Right forelimb (tissue), 1 donor: Measurements from ENCODE around the gene NEDD9.

ENCODE experiments used
- DNase-seq: peaks from one replicate; pipeline ENCODE4 v3.0.0-alpha.2; 2018

NEDD9 gene

DNA sequence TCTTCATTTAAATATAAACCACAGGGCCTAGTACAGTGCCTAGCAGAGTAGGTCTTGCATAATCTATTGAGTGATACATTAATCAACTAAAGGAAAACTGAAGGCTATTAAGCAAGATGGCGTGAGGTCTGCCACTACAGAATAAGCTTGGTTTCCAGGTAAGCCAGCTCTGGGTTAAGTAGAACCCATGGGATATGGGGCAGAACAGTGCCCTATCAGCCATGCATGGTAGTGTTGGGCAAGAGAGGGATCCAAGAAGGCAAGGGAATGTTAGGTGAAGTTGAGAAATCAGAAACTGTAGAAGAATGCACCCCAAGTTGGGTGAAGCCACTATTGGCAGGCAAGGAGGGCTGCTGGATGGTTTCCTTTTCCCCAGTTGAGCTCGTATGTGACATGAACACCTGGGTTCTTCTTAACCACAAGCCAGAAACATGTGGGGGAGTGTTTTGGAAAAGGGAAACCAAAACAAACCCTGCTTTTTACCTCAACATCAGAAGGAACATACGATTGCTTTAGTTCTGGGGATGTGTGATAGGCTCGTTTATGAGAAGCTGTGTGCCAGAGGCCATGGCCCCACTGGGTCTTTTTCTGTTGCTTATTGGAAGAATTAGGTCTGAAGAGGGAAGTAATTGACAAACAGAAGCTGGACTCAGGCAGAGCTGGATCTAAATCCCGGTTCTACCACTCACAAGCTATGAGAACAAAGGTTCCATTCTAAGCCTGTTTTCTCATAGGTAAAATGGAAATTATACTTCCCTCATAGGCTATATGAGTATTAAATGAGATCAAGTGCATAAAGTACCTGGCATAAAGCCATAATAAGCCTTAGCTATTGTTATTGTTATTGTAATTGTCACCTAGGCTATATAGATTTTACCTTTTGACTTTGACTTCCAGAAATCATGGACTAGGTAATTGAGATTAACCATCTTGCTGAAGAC lies 33.5 kb downstream of the NEDD9 start:
- no peak for DNase-seq

DNA sequence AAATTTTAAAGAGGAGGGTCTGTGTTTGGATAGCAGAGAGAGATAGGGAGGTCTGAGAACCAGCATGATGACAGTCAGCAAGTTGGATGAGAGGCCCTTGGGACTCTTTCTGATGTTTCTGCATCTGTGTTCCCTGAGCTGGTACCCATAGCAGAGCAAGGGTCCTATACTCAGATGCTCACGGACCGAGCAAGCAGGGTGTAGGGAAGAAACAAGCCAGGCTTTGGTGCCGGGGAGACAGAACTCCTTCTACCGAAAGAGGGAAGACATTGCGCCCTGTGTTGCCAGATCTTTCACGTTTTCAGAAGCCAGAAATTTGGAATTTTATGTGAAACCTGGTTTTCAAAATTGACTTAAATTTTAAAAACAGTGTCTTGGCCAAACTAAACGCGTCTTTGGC lies 34.6 kb downstream of the NEDD9 start:
- no peak for DNase-seq

- no peak for DNase-seq
Observed at GRCh38 chr6:11197175-11197536, 35.3 kb downstream of the NEDD9 start.

DNA sequence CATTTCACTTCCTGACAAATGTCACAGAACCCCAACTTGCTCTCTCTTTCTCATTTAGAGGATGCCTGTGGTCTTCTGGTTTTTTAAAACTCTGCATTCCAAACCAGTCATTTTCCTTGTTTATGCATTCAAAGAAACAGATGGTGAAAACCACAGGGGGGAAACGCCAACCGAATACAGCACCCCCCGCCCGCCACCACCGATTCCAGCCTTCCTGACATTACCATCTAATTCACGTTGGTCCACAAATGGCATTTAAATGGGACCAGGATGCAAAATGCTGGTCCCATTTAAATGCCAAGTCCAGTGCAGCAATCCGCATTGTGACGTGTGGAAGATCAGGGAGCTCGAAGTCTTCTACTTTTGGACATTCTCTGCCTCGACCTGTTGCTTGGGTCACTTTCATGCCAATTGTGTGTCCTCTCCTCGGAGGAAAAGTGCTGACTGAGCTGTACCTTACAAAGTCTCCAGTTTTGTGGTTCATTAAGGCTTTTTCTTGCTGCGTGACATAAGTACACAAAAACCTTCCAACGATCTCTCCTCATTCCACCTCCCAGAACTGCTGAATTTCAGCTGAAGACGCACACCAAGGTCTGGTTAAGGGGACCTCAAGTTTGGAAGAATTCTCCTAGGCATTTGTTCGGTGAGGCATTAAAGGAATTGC lies 35.8 kb downstream of the NEDD9 start:
- DNase-seq, result no peak

DNA sequence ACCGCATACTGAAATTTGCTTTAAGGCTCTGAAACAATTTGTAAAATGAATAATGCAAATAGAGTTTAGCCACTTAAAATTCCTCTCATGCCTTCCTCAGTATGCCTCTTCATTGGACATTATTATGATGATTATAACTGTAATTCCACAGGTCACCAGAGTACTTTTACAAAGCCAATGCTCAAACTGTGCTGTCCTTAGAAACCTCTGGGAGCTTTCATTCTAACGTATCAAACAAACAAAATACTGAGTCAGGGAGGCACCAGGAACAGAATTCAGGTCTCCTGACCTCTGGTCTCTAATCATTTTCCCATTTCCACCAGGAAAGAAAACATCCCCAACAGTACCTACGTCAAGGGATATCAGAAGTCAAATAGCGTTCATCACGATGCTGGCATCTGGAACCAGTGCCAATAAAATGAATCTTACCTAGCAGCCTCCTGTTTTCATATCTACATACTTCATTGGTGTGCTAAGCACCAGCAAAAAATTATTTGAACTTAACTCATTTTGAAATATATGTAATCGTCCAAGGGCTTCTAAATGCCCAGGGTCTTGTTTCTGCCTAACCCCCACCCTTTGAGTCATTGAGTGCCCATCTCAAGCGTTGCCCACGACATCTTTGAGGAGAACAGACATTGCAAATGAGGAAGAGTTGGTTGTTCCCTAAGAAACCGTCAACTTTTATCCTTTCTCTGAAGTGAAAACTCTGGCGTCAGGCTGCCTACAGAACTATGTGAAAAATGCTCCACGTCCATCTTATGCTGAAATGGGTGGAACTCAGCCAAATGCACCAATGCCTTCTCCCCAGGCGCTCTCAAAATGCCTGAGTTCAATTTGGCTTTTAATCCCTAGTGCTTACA lies 37.9 kb downstream of the NEDD9 start:
- DNase-seq, result no peak

- no peak for DNase-seq
Observed at GRCh38 chr6:11193434-11193833, 39.0 kb downstream of the NEDD9 start.

DNA sequence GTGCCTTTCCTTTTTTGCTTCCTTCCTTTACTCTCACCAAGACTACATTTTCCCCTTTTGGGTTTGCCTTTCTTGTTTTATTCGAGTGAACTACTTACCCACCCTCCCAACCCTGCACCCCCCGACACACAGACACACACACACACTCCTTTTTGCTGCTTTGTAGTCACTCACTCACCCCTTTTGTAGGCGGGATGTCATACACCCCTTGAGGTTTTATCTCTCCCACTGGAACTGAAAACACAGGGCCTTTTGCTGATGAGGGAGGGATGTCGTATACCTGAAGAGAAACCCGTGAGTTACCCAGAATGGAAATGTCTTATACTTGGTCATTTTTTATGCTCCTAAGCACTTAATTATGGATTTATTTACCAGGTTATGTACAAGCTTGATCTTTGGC lies 40.3 kb downstream of the NEDD9 start:
- DNase-seq, result no peak

- DNase-seq, result no peak
Observed at GRCh38 chr6:11190625-11191245, 41.7 kb downstream of the NEDD9 start.

- DNase-seq, result no peak
Observed at GRCh38 chr6:11189865-11190624, 42.4 kb downstream of the NEDD9 start.

DNA sequence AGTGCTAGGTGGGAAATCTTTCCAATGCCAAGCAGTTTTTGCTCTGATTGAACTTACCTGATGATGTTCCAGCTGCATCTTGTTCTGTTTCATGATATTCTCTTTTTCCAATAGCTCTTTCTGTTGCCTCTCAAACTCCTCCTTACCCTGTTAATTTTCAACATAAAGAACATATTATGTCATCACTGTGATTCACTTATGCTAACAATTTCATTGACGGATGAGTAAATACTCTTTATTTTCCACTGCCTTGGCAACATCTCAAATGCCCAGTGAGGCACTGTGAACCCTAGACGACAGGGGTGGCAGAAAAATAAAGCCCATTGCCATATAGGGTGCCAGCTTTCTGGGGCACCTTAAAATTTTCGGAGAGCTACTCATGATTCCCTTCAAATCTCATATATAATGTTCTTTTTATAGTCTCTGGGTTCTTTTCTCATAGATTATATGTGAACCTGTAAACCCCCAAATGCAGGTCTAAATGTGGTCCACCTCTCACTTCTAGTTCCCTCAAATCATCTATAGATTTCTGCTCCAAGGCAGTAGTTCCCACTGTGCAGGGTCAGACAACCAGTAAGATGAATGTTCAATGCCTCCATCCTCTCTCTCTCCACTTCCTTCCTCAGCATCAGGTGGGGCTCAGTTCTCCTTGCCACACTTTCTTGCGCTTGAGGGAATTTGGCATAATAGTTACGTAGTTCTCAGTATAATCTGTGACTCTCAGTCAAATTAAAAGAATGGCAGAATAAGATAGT lies 44.1 kb downstream of the NEDD9 start:
- no peak for DNase-seq

DNA sequence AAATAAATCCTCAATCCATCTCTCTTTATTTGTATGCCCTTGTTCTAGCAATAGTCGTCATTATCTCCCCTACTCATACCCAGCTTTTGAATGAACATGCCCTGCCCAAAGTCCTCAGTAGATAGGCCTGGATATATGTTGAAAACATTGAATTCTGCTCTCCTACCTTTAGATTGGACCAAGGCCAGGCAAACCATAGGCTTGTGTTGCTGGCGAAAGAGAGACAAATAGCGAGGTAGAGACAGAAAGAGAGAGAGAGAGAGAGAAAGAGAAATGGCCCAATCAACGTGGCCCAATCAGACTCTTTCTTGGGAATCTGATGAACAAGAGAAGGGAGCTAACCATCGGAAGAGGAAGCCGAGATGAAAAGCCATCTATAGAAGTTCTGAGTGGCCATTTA lies 45.2 kb downstream of the NEDD9 start:
- DNase-seq, result no peak

- no peak for DNase-seq
Observed at GRCh38 chr6:11185204-11185842, 47.1 kb downstream of the NEDD9 start.

DNA sequence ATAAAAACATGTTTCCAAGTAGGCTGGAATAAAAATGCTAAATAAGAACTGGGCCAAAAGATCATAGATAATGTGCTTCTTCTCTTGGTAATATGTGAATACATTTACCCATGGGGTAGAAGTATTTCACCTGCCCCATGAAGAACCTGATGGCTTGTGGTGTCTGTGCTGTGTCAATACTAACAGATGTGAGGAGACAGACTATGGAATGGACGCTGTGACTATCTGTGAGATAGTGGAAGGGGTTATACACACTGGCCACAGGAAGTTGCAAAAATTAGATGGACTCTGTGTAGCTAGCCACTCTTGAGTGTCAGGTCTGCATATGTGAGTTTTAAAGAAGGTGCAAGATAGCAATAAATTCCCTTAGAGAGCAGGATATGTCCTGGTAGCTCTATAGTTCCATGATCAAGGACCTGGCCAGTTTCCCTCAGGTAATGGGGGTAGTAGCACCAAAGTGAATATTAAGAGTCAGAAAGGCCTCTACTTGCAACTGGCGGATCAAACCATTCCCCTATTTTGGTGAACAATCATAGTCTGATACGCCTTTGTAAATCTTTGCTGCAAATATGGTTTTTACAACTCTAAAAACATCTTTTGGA lies 48.6 kb downstream of the NEDD9 start:
- DNase-seq, result no peak

DNA sequence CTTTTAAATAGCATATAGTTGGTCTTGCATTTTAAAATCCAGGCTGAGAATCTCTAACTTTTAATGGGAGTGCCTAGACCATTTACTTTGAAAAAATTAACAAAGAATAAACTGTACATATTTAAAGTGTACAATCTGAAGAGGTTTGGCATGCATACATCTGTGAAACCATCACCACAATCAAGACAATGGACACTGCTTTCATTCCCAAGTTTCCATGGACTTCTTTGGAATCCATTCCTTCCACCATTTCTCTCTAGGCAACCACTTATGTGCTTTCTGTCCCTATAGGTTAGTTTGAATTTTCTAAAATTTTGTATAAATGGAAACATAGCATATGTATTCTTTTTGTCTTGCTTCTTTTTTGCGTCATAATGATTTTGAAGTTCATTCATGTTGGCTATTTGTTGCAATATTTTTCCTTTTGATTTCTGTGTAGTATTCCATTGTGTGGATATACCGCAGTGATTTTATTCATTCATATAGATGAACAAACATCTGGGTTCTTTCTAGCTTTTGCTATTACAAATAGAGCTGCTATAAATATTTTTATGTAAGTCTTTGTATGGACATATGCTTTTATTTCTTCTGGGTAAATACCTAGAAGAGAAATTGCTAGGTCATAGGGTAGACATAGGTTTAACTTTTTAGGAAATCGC lies 50.9 kb downstream of the NEDD9 start:
- no peak for DNase-seq

DNA sequence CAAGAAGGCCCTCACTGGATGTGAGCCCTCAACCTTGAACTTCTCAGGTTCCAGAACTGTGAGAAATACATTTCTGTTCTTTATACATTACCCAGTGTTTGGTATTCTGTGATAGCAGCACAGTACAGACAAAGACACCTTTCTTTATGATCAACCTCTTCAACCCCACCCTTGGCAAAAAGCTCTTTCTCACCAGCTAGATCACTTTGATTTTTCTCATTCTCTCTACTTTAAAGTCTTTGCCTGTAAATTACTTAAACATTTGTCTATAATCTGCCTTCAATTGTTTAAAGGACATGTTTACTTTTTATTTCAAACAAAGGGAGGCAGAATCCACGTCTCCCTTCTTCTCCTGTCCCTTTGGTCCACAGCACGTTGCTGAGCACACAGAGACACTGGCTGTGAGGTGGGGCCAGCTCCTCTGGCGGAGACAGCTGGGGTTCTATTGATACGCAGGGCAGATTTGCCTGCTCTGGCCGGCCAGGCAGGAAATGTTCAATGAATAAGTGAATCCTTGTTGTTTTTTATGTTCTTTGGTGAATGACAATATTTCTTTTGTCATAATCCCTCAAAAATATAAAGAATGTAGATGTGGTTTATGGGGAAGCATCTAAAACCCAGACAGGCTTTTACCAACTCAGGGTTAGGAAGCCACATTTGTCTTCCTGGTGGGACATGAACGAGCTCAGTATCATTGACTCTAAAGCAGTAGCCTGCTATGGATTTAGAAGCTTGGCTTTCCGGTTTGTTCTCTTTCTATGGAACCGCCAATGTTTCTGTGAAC lies 52.9 kb downstream of the NEDD9 start:
- DNase-seq, result no peak

GRCh38 chr6:11179088-11179418 lies 53.4 kb downstream of the NEDD9 start:
- DNase-seq, result no peak

- DNase-seq, result no peak
Observed at GRCh38 chr6:11177271-11177670, 55.2 kb downstream of the NEDD9 start.

- no peak for DNase-seq
Observed at GRCh38 chr6:11174242-11174611, 58.2 kb downstream of the NEDD9 start.
